NCI-H1048 (cell line): ENCODE measurements around the gene MYBPH.
A peak's percentile ranks its signal among the peaks of the same experiment; 100 is the strongest.

Experiments used
- DNase-seq: peaks from one replicate; lab custom pipeline; 2025; lab: John Stamatoyannopoulos, UW

The MYBPH gene

DNA sequence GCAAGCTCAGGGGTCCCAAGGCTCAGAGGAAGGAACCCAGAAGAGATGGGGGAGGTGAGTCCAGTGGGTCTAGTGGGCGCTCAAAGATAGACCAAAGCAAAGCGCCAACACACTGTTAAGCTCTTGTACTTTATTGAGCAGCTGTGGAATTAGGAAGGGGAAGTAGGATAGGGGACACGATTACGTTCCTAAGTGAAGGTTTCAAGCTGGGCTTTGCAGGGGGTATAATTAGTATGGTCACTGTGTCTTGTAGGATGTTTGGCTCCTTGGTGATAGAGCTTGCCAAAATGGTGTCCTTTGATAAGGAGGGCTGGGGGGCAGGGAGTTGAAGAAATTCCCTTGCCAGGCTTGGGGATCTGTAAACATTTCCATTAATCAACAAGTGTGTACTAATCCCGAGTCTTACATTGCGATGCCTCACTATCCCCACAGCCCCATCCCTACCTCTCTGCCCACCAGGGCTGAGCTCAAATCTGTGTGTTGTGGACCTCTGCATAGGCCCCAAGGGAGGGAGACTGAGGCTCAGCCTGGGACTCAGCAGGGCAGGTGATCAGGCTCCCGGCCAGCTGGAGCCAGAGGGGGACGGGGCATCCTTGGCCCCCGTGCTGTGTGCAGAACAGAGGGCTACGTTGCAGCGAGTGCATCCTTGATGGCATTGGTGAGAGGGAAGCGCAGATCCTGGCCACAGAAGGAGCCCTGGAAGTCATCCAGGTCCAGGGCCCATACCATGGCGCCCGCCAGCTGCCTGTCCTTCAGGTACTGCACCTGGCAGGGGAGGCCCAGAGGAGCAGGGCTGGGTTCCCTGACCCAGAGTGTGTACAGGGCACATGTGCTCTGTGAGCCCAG, 3.4 kb upstream of the MYBPH start:
- DNase-seq, result no peak

DNA sequence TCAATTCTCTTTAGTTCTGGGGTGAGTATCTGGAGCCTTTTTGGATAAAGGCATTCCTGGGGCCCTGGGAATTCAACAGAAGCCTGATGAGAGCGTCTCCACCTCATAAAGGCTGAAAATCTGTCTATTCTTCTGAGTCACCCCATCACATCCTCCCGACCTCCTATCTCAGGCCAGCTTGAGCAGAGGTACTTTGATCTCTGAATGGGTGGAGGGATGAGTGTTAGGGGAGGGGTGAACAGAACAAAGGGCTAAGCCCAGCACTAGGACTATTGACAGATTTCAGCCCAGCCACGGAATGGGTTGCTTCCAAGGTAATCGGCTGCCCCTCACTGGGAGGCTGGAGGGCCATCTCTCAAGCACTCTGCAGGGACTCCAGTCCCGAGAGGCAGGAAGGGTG, 2.5 kb upstream of the MYBPH start:
- no peak for DNase-seq

DNA sequence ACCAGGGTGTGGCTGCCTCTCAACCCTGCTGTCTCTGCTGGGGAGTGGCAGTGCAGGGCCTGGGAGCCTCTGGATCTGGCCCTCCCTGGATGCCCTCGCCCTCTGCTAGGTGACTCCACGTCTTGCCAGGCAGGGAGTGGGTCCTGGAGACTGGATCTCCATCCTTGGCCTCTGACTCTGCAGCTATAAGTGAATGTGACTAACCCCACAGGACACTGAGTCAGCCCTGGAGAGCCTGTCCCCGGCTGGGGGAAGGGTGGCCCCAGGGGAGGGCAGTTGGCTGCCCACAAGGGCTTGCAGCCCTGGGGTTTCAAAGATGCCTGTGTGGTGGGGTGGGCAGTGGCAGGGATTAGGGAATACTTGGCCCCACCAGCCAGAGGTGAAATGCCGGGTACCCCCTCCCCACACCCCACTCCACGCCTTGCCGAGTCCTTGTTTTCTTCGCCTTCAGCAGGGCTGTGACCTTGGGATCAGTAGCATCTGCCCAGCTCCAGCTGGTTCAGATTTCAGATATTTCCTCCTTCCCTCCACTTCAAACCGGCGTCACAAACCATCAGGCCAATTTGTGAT, 1.9 kb upstream of the MYBPH start:
- no peak for DNase-seq

GRCh38 chr1:203177036-203177405, 1.4 kb upstream of the MYBPH start:
- no peak for DNase-seq

GRCh38 chr1:203176273-203177035, 828 bp upstream of the MYBPH start:
- no peak for DNase-seq

DNA sequence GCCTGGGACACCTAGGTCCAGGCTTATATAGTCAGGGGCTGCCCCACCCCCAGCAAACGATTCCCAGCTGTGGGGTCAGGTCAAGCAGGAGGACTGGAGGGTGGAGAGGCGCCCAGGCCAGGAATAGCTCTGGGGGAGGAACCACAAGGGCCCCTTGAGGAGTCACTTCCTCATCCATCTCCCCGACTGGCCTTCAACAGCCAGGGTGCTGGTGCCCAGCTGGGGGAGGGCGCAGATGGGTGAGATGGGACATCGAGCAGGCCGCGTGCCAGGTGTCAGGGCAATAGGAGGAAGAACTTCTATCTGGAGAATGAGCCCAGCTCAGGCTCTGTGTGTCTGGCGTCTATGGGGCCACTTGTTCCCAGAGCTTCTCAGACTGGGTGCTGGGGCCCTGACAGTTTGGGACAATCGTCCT, 208 bp upstream of the MYBPH start:
- DNase-seq, result no peak

DNA sequence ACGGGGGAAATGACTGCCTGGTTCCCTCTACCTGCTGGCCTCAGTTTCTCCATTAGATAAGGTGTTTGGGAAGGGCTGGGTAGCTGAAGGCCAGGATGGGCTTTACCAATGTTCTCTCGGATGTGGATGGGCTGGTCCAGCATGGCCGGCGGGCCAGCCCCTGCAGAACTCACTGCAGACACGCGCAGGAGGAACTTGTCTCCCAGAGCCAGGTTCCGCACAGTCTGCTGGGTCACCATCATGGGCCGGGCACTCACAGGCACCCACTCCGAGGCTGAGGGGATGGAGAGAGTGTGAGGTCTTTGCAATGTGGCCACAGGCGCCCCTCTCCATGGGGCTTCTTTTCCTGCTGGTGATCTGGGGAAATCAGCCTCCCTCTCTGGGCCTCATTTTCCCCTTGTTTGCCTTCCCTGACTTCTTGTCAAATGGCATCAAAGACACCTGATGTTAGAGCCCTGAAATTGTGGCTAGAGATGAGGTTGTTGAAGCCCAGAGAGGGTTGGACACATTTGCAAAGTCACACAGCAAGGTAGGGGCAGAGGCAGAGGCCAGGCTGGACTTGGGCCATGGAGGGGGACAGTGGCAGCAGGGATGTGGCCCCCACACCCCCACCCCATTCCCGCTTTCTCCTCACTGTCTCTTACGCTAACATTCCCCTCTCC, 1.2 kb downstream of the MYBPH start:
- no peak for DNase-seq

- DNase-seq, result no peak
Measured at GRCh38 chr1:203173566-203173965, 2.1 kb downstream of the MYBPH start.

DNA sequence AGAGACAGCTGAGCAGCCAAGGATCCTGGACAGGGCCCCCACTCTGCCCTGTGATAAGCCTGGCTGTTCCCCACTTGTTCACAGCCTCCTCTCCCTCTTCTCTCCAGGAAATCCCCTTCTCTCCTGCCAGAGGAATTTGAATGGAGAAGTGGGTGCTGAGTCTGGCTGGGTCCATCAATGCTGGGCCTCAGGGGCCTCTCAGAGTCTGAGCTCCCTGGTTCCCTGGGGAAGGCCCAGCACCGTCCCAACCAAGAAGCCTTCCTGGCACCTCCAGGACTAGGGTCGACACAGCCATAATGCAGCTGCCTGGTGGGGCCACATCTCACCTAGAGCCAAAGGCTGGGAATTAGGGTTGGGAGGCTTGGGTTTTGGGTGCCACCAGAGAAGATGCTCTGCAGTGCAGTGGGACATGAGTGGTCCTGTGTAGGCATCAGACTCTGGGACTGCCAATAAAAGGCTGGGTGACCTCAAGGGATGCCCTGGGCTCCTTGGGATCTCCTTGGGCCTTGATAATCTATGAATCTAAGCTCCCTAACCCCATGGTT, 2.5 kb downstream of the MYBPH start:
- DNase-seq, result no peak

DNA sequence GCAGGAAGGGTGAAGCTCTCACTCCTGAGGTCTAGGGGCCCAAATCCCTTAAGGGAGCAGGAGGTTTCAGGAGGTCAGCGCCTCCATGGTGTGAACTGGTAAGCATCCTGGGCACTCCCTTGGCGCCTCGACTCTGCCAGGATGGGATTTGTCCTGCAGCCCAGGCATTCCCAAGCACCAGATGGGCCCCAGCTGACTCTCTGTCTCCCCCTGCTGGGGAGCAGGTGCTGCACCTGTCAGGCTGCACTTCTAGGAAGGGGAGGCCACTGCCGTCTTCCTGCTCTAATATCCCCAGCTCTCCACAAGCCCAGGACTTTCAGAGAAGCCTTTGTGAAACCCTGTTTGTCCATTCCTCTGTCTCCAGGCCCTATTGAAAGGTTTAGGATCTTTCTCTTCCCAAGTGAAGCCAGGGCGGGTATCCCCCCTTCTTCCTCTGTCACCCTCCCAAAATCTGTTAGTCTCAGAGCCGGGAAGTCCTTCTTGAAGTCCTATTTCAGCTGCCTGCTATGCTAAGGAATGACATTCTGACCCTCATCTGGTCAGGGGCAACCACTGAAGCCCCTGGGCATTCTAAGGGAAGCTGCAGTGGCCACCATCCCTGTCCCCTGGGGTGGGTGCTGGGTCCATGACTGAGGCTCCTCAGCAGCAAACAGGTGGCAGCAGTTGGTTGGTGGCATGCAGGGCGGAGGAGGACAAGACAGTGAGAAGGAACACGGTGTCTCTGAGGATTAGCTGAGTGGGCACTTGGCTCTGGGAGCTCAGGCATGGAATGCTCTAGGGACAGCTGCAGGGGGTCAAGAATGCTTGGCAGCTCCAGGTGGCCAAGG, 3.2 kb downstream of the MYBPH start:
- DNase-seq, result peak; percentile 84

DNA sequence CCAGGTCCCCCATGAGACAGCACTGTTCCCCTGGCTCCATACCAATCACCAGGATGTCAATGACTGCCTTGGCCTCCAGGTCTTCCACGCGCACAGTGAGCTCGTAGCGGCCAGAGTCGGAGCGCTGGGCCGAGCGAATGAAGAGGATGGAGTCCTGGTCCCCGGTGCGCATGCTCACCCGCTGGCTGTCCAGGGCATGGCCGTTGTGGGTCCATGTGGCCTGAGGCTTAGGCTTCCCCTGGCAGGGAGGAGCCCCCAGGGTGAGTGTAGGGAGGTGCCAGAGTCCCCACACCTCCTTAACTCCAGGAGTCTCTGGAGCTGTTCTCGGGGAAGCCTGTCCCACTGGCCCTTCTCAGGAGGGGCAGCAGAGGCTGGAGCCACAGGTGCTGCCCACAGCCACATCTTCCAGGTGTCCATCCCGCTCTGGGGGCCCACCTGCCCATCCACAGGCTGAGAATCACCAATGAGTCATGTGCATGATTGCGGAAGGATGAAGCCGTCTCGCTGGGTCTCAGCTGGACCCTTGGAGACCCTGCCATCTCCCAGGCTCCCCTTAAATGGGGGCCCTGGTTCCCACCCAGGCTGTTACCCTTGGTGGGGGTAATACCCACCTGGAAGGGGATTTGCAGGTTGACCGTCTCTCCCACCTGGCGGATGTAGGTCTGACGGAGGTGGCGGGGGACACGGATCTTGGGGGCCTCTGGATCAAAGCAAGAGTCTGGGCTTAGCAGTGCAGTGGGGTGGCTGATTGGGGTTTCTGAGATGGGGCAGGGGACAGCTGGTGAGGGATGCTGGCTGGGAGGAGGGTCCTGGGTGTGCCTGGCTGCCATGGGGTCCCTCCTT, 4.1 kb downstream of the MYBPH start:
- DNase-seq, result no peak

GRCh38 chr1:203170625-203171330, 4.8 kb downstream of the MYBPH start:
- DNase-seq, result no peak

DNA sequence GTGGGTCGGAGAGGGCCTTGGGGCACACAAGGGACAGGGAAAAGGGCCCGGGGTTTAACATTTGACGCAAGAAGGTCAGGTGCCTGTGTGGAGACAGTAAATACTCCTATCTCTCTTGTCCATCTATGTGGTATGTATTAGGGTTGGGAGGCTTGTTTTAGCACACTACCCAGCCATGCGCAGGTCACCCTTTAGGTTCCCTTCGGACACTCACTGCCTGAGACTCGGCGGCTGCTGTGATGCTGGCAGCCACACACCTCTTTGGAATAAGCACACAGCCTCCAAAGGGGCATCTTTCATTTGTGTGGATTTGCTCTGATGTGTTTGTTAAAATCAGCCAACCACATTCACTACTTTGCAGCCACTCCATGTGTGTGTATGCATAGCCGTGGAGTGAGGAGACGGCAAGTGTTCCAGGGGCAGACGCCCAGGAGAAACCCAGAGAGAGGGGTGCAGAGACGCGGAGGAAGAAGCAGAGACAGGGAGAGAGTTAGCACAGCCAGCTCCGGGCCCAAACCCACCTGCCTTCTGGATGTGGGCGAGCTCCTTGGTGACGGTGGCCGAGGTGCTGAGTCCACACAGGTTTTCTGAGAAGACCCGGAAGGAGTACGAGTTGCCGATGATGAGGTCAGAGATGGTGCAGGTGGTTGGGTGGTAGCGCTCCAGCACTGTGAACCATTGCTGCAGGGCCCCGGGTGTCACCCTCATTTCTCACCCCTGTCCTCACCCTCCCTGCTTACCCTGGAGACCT, 5.7 kb downstream of the MYBPH start:
- DNase-seq, result no peak

- no peak for DNase-seq
Measured at GRCh38 chr1:203168991-203169390, 6.6 kb downstream of the MYBPH start.

DNA sequence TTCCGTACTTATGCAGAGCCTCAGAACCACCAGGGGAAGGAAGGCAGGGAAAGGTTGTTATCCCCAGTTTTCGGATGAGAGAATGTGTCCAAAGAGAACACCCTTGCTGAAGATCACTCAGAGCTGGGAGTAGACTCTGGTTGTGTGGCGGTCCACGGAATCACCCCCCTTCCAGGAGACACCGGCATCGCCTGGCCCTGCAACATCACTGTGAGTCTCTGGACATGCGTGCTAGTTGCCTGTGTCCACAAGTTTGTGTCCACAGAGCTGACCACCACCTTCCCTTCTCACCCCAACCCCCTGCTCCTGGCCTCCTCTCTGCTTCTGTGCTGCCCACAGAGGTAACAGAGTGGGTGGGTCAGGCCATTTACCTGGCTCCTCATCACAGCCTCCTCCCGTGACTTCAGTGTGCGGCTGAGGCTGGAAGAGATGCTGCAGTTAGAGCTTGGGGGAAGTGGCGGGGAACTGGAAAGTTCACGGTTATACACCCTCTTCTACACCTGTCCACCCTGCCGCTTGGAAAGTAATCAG, 7.3 kb downstream of the MYBPH start:
- no peak for DNase-seq

DNA sequence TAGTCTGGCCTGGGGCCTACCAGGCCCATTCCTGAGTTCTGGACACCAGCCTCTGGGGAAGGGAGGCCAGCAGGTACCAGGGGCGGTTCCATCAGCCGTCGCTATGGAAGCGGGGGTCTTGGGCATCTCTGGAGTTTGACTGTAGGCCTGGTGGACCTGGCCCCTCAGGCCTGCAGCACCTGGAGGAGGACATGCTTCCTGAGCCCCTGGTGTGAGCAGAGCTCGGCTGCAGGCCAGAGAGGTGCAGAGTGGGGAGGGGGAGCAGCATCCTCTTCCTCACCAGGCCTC, 7.8 kb downstream of the MYBPH start:
- no peak for DNase-seq

- no peak for DNase-seq
Measured at GRCh38 chr1:203167026-203167912, 8.4 kb downstream of the MYBPH start.
